SIG-M5 (cell line): ENCODE data around the gene INVS.

ENCODE experiments used
- DNase-seq: peaks from one replicate; lab custom pipeline; 2025; lab: John Stamatoyannopoulos, UW

The INVS gene

GRCh38 chr9:100277166-100277979 is 178.3 kb downstream of the INVS start:
- no peak for DNase-seq

- no peak for DNase-seq
Observed at GRCh38 chr9:100281066-100281465, 182.0 kb downstream of the INVS start.

- DNase-seq, result no peak
Observed at GRCh38 chr9:100281676-100282387, 182.8 kb downstream of the INVS start.

- DNase-seq, result no peak
Observed at GRCh38 chr9:100282388-100282719, 183.3 kb downstream of the INVS start.

GRCh38 chr9:100284247-100284646 is 185.2 kb downstream of the INVS start:
- no peak for DNase-seq

GRCh38 chr9:100285080-100285479 is 186.0 kb downstream of the INVS start:
- DNase-seq, result no peak

GRCh38 chr9:100285601-100286000 is 186.6 kb downstream of the INVS start:
- no peak for DNase-seq

- no peak for DNase-seq
Observed at GRCh38 chr9:100286257-100286656, 187.2 kb downstream of the INVS start.

- no peak for DNase-seq
Observed at GRCh38 chr9:100287186-100287585, 188.1 kb downstream of the INVS start.

GRCh38 chr9:100290714-100291113 is 191.7 kb downstream of the INVS start:
- DNase-seq, result no peak

- DNase-seq, result no peak
Observed at GRCh38 chr9:100292414-100292813, 193.4 kb downstream of the INVS start.

GRCh38 chr9:100294341-100294740 is 195.3 kb downstream of the INVS start:
- no peak for DNase-seq

- no peak for DNase-seq
Observed at GRCh38 chr9:100294806-100295205, 195.8 kb downstream of the INVS start.

GRCh38 chr9:100295240-100295639 is 196.2 kb downstream of the INVS start:
- no peak for DNase-seq

- no peak for DNase-seq
Observed at GRCh38 chr9:100296407-100296806, 197.4 kb downstream of the INVS start.

- no peak for DNase-seq
Observed at GRCh38 chr9:100298378-100298777, 199.3 kb downstream of the INVS start.

GRCh38 chr9:100303747-100304146 is 204.7 kb downstream of the INVS start:
- DNase-seq, result no peak

- no peak for DNase-seq
Observed at GRCh38 chr9:100306283-100306682, 207.2 kb downstream of the INVS start.

GRCh38 chr9:100307080-100307479 is 208.0 kb downstream of the INVS start:
- no peak for DNase-seq

GRCh38 chr9:100308965-100309564 is 210.0 kb downstream of the INVS start:
- no peak for DNase-seq

- no peak for DNase-seq
Observed at GRCh38 chr9:100309992-100310391, 210.9 kb downstream of the INVS start.

- no peak for DNase-seq
Observed at GRCh38 chr9:100315561-100315960, 216.5 kb downstream of the INVS start.

GRCh38 chr9:100317706-100318105 is 218.7 kb downstream of the INVS start:
- no peak for DNase-seq
